Smooth muscle cell (in vitro differentiated cells): ENCODE data around the gene SEZ6L. TPM values are rescaled to one million over a fixed set of nuclear protein-coding genes. Genes with fewer than 3 reads are reported as not detected.

Experiments
- DNase-seq: peaks from one replicate; lab custom pipeline; 2025; ENCODE audit not compliant: unreplicated experiment; lab: John Stamatoyannopoulos, UW
- H2AFZ ChIP-seq: fragments of 200-600 bp; sonication (generic); 2 replicates; pipeline ENCODE4 v1.6.0; 2016; ENCODE audit warnings: antibody characterized with exemption, low read depth, mild to moderate bottlenecking
- H3F3A ChIP-seq: fragments of 200-600 bp; sonication (generic); 2 replicates; pipeline ENCODE4 v1.6.0; 2017; ENCODE audit warnings: antibody characterized with exemption, low read depth
- H3K27ac ChIP-seq: fragments of 200-600 bp; sonication (generic); 2 replicates; pipeline ENCODE4 v1.5.1; 2016; ENCODE audit warnings: low read depth, mild to moderate bottlenecking
- H3K27me3 ChIP-seq: fragments of 200-600 bp; sonication (generic); 2 replicates; pipeline ENCODE4 v1.6.1; 2016; ENCODE audit warnings: low read depth, mild to moderate bottlenecking
- H3K36me3 ChIP-seq: fragments of 200-600 bp; sonication (generic); 2 replicates; pipeline ENCODE4 v1.5.1; 2016; ENCODE audit warnings: low read depth
- H3K4me1 ChIP-seq: fragments of 200-600 bp; sonication (generic); 2 replicates; pipeline ENCODE4 v1.5.1; 2016; ENCODE audit warnings: low read depth
- H3K4me2 ChIP-seq: fragments of 200-600 bp; sonication (generic); 2 replicates; pipeline ENCODE4 v1.6.0; 2016; ENCODE audit warnings: mild to moderate bottlenecking
- H3K4me3 ChIP-seq: fragments of 200-600 bp; sonication (generic); 2 replicates; pipeline ENCODE4 v1.5.1; 2016; ENCODE audit warnings: mild to moderate bottlenecking
- H3K79me2 ChIP-seq: fragments of 200-600 bp; sonication (generic); 2 replicates; pipeline ENCODE4 v1.6.0; 2016; ENCODE audit warnings: low read depth, mild to moderate bottlenecking
- H3K9ac ChIP-seq: fragments of 200-600 bp; sonication (generic); 2 replicates; pipeline ENCODE4 v1.6.0; 2016; ENCODE audit warnings: low read depth
- H3K9me3 ChIP-seq: fragments of 200-600 bp; sonication (generic); replicated peaks from 2 replicates; pipeline ENCODE4 v1.5.1; 2016; ENCODE audit warnings: low read depth
- H4K20me1 ChIP-seq: fragments of 200-600 bp; sonication (generic); 2 replicates; pipeline ENCODE4 v1.6.0; 2016; ENCODE audit warnings: low read depth
- WGBS: methylation state at CpG from one replicate; pipeline ENCODE4 v1.1.7; 2016; ENCODE audit warnings: low lambda C conversion rate; 5-methylcytosine and 5-hydroxymethylcytosine counted together
- polyA plus RNA-seq: library from polyadenylated mRNA; unstranded; fragments of >200 nt; fragmentation: Nextera tagmentation; extraction: Ambion mirVana; gene quantifications from 2 replicates; pipeline ENCODE4 v1.2.1, GENCODE V29; 2016
- total RNA-seq: library from RNA; depleted of rRNA; stranded (reverse); fragments of >200 nt; gene quantifications from 2 replicates; pipeline ENCODE4 v1.2.3, GENCODE V29; 2014
- TF ChIP-seq, protein P1 (sequence below): fragments of 200-600 bp; sonication (generic); IDR thresholded peaks from 2 replicates; pipeline ENCODE4 v1.5.1; 2017; ENCODE audit warnings: borderline replicate concordance, mild to moderate bottlenecking, antibody characterized with exemption; ENCODE audit not compliant: insufficient read depth, poor library complexity, severe bottlenecking

Gene SEZ6L
- total and polyA plus RNA-seq, 2 experiments from 2014 or later, result 2.1 TPM

DNA sequence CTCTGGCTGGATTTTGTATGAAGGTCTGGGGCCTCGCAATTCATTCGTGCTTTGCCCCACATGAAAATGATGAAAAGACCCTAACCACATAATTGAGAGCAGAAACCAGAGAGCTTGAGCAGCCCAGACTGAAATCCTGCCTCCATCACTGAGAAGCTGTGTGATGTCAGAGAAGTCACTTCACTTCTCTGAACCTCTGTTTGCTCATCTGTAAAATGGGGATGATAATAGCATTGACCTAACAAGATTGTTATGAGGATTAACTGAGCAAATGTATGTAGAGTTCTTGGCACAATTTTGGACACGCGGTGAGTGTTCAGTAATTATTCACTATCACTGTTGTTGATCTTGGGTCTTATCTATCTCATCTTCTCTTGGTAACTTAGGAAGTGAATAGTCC lies 203.6 kb downstream of the SEZ6L start:
- Histone ChIP-seq H3K27ac (no peak overlapping the region), H3K36me3 (no peaks in the 10 kb centered on the region), H3F3A (no peaks in the 10 kb centered on the region), H4K20me1 (no peaks in the 10 kb centered on the region), H3K9me3 (no peaks in the 10 kb centered on the region), H3K4me1 (no peaks in the 10 kb centered on the region), H3K79me2 (no peaks in the 10 kb centered on the region), H2AFZ (no peak overlapping the region), H3K4me3 (no peak overlapping the region), H3K9ac (no peak overlapping the region), H3K27me3 (no peaks in the 10 kb centered on the region), H3K4me2 (no peak overlapping the region)
- TF ChIP-seq, protein P1, sequence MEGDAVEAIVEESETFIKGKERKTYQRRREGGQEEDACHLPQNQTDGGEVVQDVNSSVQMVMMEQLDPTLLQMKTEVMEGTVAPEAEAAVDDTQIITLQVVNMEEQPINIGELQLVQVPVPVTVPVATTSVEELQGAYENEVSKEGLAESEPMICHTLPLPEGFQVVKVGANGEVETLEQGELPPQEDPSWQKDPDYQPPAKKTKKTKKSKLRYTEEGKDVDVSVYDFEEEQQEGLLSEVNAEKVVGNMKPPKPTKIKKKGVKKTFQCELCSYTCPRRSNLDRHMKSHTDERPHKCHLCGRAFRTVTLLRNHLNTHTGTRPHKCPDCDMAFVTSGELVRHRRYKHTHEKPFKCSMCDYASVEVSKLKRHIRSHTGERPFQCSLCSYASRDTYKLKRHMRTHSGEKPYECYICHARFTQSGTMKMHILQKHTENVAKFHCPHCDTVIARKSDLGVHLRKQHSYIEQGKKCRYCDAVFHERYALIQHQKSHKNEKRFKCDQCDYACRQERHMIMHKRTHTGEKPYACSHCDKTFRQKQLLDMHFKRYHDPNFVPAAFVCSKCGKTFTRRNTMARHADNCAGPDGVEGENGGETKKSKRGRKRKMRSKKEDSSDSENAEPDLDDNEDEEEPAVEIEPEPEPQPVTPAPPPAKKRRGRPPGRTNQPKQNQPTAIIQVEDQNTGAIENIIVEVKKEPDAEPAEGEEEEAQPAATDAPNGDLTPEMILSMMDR, result no peak
- WGBS, result 94% methylated on average over 4 of the region's 4 CpGs
- no peak for DNase-seq

DNA sequence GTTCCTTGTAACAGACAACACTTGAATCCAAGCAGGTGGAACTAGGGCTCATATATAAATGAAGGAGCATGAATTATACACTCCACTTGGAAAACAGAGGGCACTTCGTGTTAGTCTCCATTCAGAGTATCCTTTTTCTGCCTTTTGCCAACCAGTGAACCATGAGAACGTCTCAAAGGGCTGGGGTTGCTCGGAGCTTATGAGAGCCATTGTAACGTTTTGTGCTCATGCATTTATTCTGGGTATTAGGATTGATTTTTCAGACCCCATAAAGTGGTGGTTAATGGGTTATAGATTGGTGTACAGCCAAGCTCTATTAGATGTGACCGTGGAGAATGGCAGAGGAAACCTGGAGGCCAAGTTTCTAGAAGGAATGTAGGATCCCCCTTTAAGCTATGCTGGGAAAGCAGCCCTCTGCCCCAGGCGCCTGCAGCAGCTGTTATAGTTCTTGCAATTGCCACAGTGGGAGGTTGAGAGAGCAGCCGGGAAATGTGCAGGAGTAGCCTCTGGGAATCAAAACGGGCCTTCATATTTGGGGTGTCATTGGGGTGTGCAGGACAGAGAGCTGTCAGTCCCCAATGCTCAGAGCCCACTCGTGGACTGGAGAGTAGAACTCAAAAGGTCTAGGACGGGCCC lies 205.2 kb downstream of the SEZ6L start:
- WGBS, result 64% methylated on average over 10 of the region's 10 CpGs
- H4K20me1 ChIP-seq, result no peaks in the 10 kb centered on the region
- DNase-seq, result no peak
- H2AFZ ChIP-seq, result no peak overlapping the region
- H3K27me3 ChIP-seq, result no peaks in the 10 kb centered on the region
- TF ChIP-seq, protein P1, result no peak
- no peak overlapping the region for H3K4me2 ChIP-seq
- H3K9ac ChIP-seq, result no peak overlapping the region
- no peaks in the 10 kb centered on the region for H3K9me3 ChIP-seq
- H3K4me1 ChIP-seq, result no peaks in the 10 kb centered on the region
- no peak overlapping the region for H3K27ac ChIP-seq
- H3K36me3 ChIP-seq, result no peaks in the 10 kb centered on the region
- no peak overlapping the region for H3K4me3 ChIP-seq
- H3F3A ChIP-seq, result no peaks in the 10 kb centered on the region
- H3K79me2 ChIP-seq, result no peaks in the 10 kb centered on the region

DNA sequence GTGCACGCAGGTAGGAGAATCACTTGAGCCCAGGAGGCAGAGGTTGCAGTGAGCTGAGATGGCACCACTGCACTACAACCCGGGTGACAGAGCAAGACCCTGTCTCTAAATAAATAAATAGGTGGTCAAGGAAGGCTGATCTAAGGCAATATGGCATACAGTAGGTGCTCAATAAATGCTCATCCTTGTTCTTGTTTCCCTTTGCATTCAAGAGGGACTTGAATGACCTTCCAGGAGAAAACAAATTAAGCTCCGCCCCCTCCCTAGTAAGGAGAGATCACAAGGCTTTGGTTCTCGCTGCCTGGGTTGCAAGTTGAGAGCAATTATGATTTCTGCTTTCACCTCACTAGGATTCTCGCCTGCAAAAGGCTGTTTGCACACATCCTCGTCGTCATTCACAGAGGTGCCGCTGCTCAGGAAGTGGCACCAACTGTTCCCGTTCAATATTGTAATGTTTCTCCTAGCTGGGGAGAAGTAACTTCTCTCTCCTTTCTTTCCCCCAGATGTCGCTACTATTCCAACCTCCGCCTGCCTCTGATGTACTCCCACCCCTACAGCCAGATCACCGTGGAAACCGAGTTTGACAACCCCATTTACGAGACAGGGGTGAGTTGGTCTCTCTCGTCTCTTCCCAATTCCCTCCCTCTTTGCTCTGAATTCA lies 208.0 kb downstream of the SEZ6L start:
- Histone ChIP-seq H4K20me1 (no peaks in the 10 kb centered on the region), H3K27me3 (peaks cover 3% of the 10 kb centered on the region), H3K4me2 (no peak overlapping the region), H3F3A (no peaks in the 10 kb centered on the region), H3K9me3 (no peaks in the 10 kb centered on the region), H3K36me3 (no peaks in the 10 kb centered on the region), H3K27ac (no peak overlapping the region), H2AFZ (no peak overlapping the region), H3K9ac (no peak overlapping the region), H3K4me1 (no peaks in the 10 kb centered on the region), H3K4me3 (no peak overlapping the region), H3K79me2 (no peaks in the 10 kb centered on the region)
- no peak for DNase-seq
- WGBS, result 47% methylated on average over 15 of the region's 15 CpGs
- TF ChIP-seq, protein P1, result no peak
